DOHH2 (cell line): ENCODE results near the gene TUBB4B.

Source experiments
- CTCF ChIP-seq: fragments of 200-600 bp; sonication (generic); IDR thresholded peaks from one replicate; pipeline ENCODE4 v1.5.1; 2014; ENCODE audit warnings: antibody characterized with exemption, mild to moderate bottlenecking, low read depth, low read length; ENCODE audit not compliant: poor library complexity, severe bottlenecking
- EZH2phosphoT487 ChIP-seq: fragments of 200-600 bp; sonication (generic); IDR thresholded peaks from 2 replicates; pipeline ENCODE4 v1.6.1; 2017; ENCODE audit warnings: borderline replicate concordance, mild to moderate bottlenecking, antibody characterized with exemption, low read length, moderate library complexity, mixed read lengths

- no peak for TF ChIP-seq CTCF
- no peak for TF ChIP-seq EZH2phosphoT487
Observed at GRCh38 chr9:137228506-137228967, 12.6 kb upstream of the TUBB4B start.
